GM18498 (cell line): Measurements from ENCODE around the gene GOLGA2.
A peak's percentile ranks its signal among the peaks of the same experiment; 100 is the strongest.

Source experiments
- ATAC-seq: cut with Tn5 transposase; IDR thresholded peaks from one replicate; pipeline ENCODE4 v1.9.1; 2021; ENCODE audit warnings: mild to moderate bottlenecking, moderate library complexity; ENCODE audit not compliant: unreplicated experiment

Gene GOLGA2

DNA sequence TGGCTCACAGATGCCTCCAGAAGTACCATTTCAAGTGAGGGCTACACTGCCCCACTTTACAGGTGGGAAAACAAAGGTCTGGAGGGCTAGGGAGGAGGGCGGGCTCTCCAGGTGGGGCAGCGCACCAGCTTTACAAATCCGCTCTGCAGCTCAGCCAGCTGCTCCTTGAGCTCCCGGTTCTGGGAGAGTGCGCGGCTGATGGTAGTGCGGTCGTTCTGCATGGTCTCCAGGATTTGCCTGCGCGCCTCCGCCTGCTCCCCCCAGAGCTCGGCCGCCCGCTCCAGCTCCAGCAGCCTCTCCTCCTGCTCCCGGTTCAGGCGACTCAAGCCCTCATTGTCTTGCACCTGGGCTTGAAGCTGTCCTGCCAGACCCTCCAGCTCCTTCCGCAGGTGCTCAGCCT is 15.5 kb downstream of the GOLGA2 start:
- ATAC-seq: no peak

DNA sequence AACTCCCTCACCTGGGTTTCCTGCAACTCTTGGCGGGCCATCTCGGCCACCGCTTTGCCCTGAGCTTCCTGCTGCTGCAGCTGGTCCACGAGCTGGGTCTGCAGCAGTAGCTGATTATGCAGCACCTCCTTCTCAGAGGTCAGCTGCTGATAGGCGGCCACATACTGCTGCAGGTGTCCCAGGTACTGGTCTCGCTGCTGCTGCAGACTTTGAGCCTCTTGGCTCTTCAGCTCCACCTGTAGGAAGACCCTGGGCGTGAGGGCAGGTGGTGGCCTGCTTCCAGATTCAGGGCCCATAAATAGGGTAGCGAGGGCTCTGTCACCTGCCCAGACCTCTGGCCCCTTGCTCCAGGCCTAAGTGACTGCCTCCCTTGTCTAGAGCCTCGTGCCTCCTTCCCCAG is 16.7 kb downstream of the GOLGA2 start:
- no peak for ATAC-seq

DNA sequence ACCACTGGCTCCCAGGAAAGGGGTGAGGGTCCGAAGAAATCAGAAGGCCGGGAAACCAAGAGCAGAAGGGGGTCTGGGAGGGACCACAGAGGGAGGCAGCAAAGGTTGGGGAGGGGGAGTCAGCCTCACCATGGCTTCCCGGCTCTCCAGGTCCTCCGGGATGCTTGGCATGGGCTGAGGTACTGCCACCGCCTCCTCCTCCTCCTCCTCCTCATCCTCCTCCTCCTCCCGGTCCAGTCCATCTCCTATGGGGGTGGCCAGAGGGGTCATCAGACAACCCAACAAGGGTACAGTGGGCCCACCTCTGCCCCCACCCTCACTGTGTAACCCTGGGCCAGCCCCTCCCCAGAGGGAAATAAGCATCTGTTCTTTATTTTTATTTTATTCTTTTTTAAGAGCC is 17.5 kb downstream of the GOLGA2 start:
- ATAC-seq: no peak

DNA sequence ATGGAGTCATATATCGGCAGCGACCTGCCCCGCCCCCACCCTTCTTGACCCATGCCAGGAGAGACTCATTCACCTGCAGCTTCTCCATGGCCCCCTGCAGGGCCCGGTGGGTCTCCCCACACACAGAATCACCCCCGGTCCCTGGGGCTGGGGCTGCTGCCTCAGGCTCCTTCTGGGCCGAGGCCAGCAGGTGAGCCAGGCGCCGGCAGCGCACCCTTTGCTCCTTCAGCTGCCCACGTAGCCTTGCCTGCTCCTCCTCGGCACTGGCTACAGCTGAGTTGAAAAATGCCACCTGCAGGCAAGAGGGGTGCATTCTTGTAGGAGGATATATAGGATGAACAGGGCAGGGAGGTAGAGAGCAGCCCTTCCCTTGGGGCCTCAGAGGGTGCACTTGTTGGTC is 17.9 kb downstream of the GOLGA2 start:
- no peak for ATAC-seq

DNA sequence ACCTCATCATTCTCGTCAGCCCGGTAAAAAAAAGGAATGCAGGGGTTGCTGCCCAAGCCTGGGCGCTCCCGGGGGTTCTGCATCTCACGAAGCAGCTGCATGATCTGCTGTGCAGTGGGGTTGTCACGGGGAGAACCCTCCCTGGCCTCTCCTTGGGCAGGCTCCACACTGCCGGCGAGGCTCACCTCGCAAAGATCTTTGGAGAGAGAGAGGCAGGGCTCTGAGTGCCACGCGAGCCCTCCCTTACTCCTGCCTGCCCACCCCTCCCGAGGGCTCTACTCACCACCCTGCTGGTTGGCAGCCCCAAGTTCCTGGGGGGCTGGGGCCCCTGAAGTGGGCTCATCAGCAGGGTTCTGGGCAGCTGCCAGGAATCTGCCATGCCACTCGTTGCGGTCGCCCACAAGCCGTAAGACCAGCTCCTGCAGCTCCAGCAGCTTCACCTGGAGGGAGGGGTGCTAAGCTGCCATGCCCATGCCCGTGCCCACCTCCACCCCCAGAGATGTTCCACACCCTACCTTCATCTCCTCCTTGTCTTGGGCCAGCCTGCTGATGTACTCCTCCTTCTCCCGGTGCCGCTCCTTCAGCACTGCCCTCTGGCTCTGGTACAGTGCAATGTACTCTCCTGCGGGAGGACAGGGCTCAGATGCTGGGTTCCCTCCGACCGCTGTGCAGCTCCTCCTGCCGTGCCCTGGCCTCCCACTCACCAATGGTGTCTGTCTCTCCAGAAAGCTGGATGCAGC is 18.6 kb downstream of the GOLGA2 start:
- ATAC-seq: no peak

DNA sequence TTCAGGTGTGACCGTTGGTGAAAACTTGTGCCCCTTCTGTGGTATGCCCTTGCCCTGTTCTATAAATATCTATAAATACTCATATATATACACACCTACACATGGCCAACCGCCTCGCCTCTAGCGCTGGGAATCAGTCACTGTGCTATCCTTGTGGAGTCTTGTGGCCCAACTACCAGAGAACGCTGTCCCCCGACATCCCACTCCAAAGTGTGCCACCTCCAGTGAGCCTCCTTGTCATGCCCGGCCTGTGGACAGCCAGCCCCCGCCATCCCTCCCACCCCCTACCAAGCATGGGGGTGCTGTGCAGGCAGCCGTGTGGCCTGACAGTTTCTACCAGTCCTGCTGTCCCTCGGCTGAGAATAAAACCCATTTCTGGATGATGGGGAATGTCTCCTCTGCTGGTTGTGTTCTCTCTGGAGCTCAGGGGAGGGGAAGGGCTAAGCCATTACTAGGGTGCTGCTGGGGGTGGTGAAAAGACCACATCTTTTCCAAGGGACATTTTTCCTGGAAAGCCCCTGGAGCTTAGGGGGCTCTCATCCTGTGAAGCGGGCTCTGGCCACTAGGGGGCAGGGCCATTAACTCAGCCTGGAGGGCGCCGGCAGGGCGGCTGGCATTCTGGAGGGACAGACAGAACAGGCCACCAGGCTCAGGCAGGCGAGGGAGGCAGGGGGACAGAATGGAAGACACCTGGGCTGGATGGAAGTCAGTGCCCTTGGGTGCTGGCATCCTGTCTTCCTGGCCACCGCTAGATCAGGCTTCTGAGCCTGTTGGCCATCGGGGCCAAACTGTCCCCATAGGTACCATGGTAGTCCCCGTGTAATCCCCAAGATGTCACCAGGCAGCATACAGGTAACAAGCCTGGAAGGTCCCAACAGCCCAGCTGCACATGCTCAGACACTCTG is 20.7 kb downstream of the GOLGA2 start:
- no peak for ATAC-seq

DNA sequence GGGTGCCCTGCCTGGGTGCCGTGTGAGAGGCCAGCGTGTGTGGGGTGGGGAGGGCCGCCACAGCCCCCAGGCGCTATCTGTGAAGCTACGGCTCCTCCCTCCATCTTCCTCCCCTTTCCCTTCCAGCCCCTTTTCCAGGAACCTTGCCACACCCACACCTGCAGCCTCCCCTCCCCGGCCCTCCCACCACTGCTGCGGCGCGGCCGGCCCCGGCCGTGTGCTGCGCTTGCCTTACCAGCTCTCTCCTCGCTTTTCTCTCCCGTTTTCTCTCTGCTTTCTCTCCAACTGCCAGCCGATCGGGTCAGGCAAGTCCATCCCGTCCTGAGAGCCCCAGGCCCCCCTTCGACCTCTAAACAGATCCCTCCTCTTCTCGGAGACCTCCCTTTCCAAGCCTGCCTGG is 21.4 kb downstream of the GOLGA2 start:
- ATAC-seq: no peak

DNA sequence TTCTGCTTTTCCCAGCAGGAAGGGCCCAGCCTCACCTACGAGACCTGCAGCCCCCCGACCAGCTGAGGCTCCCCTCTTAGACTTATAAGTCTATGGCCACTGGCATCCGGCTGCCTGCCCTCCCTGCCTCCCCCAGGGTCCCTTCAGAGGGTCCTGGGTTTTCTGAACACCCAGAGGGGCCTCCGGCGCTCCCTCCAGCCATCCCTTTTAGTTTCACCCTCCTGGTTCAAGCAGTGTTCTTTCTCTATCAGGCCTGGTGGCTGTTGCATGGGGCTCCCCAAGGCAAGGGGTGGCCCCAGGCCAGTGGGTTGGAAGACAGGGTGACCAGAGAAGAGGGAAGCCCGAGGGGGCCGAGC is 21.8 kb downstream of the GOLGA2 start:
- ATAC-seq: no peak

DNA sequence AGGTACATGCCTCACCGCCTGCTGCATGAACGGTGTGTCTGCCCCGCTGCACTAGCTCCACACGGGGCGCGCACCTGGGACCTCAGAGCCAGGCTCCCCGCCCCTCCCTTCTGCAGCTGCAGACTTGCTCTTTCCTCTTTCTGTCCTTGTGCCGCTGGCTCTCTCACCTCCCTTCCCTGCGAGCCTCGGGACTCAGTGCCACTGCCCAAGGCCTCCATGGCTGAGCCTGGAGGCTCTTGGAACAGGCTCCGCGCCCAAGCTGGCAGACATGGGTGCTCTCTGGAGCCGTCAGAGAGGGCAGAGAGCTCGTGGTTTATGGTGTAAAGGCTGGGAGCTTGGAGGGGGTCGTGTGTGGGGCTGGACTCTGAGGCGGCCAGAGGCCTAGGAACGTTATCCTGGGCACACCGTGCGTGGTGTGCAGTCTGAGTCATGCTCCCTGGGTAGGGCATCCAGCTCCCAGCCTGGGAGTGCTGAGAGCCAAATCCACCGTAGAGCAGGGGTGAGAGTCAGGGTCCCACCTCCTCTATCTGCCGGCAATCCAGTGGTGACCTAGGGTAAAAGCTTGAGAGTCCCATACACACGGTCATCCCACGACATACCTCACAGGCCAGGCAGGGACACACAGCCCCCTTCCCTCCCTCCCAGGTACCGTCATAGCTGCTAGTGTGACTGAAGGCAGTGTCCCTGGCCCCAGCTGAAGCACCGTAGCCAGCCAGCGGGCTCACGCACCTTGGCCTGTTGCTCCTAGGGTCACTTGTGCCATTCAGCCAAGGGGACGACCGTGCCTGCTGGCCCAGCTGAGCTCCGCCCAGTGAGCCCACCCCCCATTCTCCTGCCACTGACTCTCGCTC is 22.4 kb downstream of the GOLGA2 start:
- ATAC-seq: no peak

DNA sequence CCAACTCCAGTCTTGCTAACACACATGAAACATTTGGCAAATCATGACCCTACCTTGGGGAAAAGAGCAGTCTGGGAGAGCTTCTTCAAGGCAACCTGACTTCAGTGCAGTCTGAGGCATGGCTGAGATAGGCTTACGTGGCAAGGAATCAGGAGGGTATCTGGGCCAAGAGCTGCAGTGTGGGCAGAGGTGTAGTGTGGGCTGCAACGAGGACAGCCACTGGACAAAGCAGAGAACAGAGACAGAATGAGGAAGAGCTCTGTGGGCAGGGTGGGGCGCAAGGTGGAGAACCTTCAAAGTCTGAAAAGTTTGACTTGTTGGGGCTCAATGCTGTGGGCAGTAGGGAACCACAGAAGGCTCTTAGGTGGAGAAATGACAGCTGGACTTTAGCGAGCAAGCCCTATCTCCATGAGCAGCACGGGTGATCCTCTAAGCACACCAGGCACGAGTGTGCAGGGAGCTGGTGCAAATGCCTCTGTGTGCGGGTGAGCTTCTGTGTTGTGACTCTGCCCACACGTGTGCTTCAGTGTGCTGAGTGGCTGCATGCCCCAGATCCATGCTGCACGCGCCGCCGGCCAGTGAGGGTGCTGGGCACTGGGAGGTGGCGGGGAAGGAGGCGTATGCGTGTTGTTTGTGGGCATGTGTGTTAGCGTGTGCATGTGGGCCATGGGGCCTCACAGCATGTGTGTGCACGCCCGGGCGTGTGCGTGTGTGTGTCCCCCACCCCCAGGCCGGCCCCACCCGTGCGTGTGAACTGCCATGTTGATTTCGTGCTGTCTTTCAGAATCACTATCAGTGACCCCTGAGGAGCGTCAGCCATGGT is 23.3 kb downstream of the GOLGA2 start:
- no peak for ATAC-seq

DNA sequence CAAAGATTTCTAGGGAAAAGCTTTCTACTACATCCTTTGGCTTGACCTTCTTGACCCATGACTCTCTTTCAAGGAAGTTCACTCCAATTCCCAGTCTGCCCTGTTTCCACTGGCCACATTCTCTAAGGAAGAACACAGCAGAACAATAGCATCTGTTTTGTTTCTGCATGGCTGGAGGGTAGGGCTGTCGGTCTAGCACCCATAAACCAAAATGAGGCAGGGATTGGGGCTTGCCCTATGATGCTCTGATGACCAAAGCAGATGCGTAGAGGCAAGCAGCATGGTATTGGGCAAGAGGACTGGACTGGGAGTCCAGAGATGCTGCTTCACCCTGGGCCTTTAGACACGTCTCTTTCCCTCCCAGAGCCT is 24.1 kb downstream of the GOLGA2 start:
- ATAC-seq: no peak

DNA sequence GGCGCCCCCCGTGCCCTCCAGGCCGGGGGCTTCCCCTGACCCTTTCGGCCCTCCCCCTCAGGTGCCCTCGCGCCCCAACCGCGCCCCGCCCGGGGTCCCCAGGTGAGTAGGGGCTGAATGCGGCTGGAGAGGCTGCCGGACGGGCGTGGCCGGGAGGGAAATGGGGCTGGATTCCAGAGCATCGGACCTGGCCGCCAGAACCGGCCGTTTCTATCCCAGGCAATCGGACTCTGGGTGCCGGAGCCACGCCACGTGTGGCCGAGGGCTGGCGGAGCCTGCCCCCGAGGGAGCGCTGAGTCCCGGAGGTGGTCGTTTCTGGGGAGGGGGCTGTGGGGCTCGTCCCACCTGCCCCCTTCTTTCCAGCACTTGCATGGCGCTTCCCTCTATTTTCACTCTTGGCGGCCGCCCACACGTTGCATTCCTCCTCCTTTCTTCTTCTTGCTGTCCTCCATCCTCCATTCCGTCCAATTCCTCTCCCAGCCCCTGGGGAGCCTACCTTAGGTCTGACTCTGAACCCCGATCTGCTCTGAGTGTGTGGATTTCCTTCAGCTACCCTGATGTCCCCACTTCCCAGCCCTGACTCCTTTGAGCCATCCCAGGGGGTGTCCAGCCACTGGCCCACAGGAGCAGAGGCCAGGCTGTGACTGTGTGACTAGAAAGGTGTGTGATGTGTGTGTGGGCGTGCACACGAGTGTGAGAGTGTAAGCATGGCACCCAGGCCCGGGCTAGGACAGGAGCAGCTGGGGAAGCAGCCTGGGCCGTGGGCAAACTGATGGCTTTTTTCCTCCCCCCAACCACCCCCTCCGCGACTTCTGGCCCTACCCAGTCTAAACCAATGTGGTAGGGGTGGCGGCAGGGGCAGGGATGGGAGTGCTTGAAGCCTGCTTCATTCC is 24.7 kb downstream of the GOLGA2 start:
- no peak for ATAC-seq

DNA sequence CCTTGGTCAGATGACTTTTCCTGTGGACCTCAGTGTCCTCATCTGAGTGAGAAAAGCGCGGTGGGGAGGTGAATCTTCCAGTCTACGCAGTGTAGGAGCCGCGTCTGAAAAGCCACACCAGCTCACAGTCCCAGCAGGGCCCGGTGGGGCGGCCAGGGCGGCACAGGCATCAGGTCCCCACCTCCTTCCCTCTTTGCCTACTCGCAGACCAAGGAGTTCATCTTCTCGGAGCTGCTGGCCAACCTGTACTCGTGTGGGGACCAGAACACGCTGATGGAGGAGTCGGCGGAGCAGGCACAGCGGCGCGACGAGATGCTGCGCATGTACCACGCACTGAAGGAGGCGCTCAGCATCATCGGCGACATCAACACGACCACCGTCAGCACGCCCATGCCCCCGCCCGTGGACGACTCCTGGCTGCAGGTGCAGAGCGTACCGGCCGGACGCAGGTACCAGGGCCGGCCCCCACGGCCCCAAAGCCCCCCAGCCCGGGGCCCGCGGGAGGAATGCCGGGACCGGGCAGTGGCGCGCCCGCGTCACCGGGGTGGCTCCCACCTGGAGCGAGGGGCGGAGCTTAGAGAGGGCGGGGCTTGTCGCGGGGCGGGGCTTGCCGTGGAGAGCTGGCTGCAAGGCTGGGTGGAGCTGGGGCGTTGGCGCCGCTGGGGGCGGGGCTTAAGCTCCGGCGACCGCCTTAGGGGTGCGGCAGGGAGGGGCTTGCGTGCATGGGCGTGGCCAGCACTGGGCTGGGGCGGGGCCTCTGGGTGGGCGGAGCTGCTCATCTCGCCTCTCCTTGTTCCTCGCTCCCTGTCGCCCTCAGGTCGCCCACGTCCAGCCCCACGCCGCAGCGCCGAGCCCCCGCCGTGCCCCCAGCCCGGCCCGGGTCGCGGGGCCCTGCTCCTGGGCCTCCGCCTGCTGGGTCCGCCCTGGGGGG is 25.6 kb downstream of the GOLGA2 start:
- peak; percentile 90 for ATAC-seq

DNA sequence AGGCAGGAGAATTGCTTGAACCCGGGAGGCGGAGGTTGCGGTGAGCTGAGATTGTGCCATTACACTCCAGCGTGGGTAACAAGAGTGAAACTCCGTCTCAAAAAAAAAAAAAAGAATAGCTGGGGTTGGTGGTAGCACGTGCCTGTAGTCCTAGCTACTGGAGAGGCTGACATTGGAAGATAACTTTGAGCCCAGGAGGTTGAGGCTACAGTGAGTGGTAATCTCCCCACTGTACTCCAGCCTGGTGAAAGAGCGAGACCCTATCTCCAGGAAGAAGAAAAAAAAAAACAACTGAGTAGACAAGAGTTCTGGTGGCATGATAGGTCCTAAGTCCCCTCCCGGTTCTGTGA is 26.3 kb downstream of the GOLGA2 start:
- ATAC-seq: peak; percentile 10

DNA sequence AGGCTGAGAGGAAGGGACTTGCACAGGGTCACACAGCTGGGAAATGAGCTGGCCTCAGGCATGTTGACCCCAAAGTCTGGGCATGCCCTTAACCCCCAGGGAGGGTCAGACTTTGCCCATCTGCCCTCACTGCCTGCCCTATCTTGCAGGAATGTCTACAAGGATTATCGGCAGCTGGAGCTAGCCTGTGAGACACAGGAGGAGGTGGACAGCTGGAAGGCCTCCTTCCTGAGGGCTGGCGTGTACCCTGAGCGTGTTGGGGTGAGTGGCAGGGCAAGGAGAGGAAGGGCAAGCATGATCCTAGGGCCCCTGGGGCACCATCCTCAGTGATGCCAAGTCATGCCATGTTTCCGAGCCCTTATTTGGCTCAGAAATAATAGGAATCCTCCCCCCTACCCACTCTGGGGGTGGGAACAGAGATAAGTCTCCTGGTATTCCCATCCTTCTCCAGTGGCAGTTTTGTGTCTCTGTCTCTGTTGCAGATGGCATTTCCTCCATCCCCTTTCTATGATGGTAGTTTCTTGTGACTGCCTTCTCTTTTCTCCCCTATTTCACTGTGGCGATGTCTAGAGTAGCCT is 28.5 kb downstream of the GOLGA2 start:
- ATAC-seq: no peak

DNA sequence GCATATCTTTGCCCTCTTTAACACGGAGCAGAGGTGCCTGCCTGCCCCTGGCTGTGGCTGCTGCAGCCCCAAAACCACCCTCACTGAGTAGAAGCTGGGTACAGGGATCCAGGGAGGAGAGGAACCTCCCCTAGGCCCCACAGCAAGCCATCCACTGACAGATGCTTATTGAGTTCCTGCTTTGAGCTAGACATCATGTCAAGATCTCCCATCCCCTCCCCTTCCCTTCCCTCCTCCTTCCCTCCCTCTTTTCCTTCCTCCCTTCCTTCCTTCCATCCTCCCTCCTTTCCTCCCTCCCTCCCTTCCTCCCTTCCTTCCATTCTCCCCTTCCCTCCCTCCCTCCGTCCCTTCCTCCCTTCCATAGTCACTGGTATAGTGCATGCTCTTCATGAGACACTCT is 29.3 kb downstream of the GOLGA2 start:
- ATAC-seq: no peak

DNA sequence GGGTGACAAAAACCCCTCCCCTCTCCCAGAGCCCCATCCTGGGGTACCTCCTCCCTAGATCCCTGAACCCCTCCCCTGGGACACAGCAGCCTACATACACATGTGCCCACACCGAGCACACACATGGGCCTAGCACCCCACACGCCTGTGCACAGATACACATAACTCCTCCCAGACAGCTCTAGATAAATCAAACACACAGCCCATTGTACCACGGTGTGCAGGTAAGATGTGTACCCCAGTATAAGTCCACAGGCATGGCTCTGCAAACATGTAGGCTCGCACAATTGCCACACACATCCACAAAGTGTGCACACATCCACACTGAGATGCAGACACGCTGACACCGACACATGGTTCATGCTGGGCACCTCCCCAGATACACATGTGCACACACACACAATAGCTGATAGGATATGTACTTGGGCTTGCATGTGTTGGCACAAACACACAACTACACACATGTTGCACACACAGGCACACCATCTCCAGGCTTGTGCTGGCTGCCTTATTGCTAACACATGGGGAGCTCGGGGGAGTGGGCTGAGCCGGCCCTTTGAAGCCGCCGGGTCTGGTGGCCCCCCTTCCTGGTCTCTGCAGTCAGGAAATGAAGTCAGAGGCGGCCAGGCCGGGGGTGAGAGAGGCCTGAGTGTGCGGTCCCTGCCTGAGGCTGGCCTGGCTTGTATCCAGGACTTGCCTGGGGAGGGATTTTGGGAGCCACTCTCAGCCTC is 30.2 kb downstream of the GOLGA2 start:
- ATAC-seq: no peak

DNA sequence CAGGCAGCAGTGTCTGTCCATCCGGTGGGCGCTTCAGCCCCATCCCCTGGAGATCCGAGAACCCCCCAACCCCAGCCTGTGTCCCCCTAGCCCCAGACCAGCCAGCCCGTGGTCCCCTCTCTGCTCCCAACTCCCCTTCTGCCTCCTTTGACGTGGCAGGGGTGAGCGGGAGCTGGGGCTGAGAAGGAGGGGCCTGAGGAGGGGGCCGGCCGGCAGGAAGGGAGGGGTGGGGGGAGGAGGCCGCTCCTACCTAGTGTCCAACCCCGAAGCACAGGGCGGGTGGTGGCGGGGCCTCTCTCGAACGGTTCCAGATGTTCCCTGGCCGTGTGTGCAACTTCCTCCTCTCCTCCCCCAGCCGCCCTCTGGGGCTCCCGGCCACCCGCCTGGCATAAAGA is 31.0 kb downstream of the GOLGA2 start:
- ATAC-seq: no peak
